Astrocyte (in vitro differentiated cells and primary cell): ENCODE results near the gene KERA. TPM values are rescaled to one million over a fixed set of nuclear protein-coding genes. Genes with fewer than 3 reads are reported as not detected.

ENCODE experiments used
- DNase-seq: peaks from one replicate; pipeline ENCODE4 v3.0.0-alpha.2; 2010; ENCODE audit warnings: low read depth
- FAIRE-seq: peaks from 2 replicates; lab custom pipeline; 2011; peaks lifted over from hg19 to GRCh38; lab: Jason Lieb, UNC
- H2AFZ ChIP-seq: 2 replicates; pipeline ENCODE4 v1.6.0; 2012; ENCODE audit warnings: low read depth, low read length, inconsistent platforms
- H3K27ac ChIP-seq: 2 replicates; pipeline ENCODE4 v1.5.1; 2011; ENCODE audit warnings: low read depth, low read length, inconsistent platforms
- H3K27me3 ChIP-seq: 2 replicates; pipeline ENCODE4 v1.6.0; 2011; ENCODE audit warnings: low read length, inconsistent platforms; ENCODE audit not compliant: insufficient read depth
- H3K36me3 ChIP-seq: 2 replicates; pipeline ENCODE4 v1.5.1; 2011; ENCODE audit warnings: low read length, inconsistent platforms; ENCODE audit not compliant: insufficient read depth
- H3K4me1 ChIP-seq: 2 replicates; pipeline ENCODE4 v1.5.1; 2011; ENCODE audit warnings: low read length, inconsistent platforms; ENCODE audit not compliant: insufficient read depth
- H3K4me2 ChIP-seq: 2 replicates; pipeline ENCODE4 v1.6.0; 2012; ENCODE audit warnings: low read length, inconsistent platforms
- H3K4me3 ChIP-seq: 2 replicates; pipeline ENCODE4 v1.5.1; 2011; ENCODE audit warnings: low read depth, mild to moderate bottlenecking, low read length, inconsistent platforms; ENCODE audit not compliant: insufficient read depth
- H3K79me2 ChIP-seq: 2 replicates; pipeline ENCODE4 v1.6.0; 2012; ENCODE audit warnings: mild to moderate bottlenecking, low read length, inconsistent platforms; ENCODE audit not compliant: insufficient read depth
- H3K9ac ChIP-seq: 2 replicates; pipeline ENCODE4 v1.6.0; 2012; ENCODE audit warnings: mild to moderate bottlenecking, low read length, inconsistent platforms
- H3K9me3 ChIP-seq: 2 replicates; pipeline ENCODE4 v1.5.1; 2012; ENCODE audit warnings: low read depth, mild to moderate bottlenecking, low read length, inconsistent platforms; ENCODE audit not compliant: insufficient read depth
- H4K20me1 ChIP-seq: 2 replicates; pipeline ENCODE4 v1.6.0; 2012; ENCODE audit warnings: low read length, inconsistent platforms; ENCODE audit not compliant: insufficient read depth
- H3K27ac Mint-ChIP-seq: one replicate; pipeline ENCODE4 v1.8.0; 2021; ENCODE audit warnings: mild to moderate bottlenecking, mixed read lengths; ENCODE audit not compliant: unreplicated experiment
- H3K27me3 Mint-ChIP-seq: one replicate; pipeline ENCODE4 v1.8.0; 2021; ENCODE audit warnings: low read depth, mixed read lengths; ENCODE audit not compliant: unreplicated experiment
- H3K36me3 Mint-ChIP-seq: one replicate; pipeline ENCODE4 v1.8.0; 2021; ENCODE audit warnings: low read depth, mixed read lengths; ENCODE audit not compliant: unreplicated experiment
- H3K4me1 Mint-ChIP-seq: one replicate; pipeline ENCODE4 v1.8.0; 2021; ENCODE audit warnings: low read depth, mixed read lengths; ENCODE audit not compliant: unreplicated experiment
- H3K4me3 Mint-ChIP-seq: one replicate; pipeline ENCODE4 v1.8.0; 2021; ENCODE audit warnings: mild to moderate bottlenecking, moderate library complexity, mixed read lengths; ENCODE audit not compliant: unreplicated experiment
- H3K9me3 Mint-ChIP-seq: one replicate; pipeline ENCODE4 v1.8.0; 2021; ENCODE audit warnings: mild to moderate bottlenecking, mixed read lengths; ENCODE audit not compliant: unreplicated experiment
- CTCF ChIP-seq: IDR thresholded peaks from 2 replicates; pipeline ENCODE4 v1.5.1; 2011; ENCODE audit warnings: low read depth, mild to moderate bottlenecking, inconsistent platforms, low read length, moderate library complexity; ENCODE audit not compliant: insufficient read depth
- EZH2 ChIP-seq: IDR thresholded peaks from 2 replicates; pipeline ENCODE4 v1.6.1; 2012; ENCODE audit warnings: mild to moderate bottlenecking, low read length, inconsistent platforms; ENCODE audit not compliant: insufficient read depth
- total RNA-seq: library from RNA; stranded (reverse); gene quantifications from 2 replicates; pipeline ENCODE4 v1.2.1, GENCODE V29; 2021

Gene KERA
- total RNA-seq, 1 donor from 2014 or later: not detected

GRCh38 chr12:91100906-91101305, 43.1 kb upstream of the KERA start:
- TF ChIP-seq CTCF: no peak
- TF ChIP-seq EZH2: no peak
- Histone ChIP-seq H3K9me3 (no peaks in the 10 kb centered on the region), H3K4me1 (peaks cover 24% of the 10 kb centered on the region), H3K27ac (peak overlapping the region; percentile 32), H3K79me2 (no peaks in the 10 kb centered on the region), H2AFZ (no peak overlapping the region), H3K27me3 (no peaks in the 10 kb centered on the region), H3K36me3 (no peaks in the 10 kb centered on the region), H4K20me1 (no peaks in the 10 kb centered on the region), H3K4me2 (no peak overlapping the region), H3K9ac (no peak overlapping the region), H3K4me3 (no peak overlapping the region)
- Mint-ChIP-seq H3K27ac (peak overlapping the region; percentile 71), H3K27me3 (no peaks in the 10 kb centered on the region), H3K4me1 (peaks cover 36% of the 10 kb centered on the region), H3K4me3 (no peak overlapping the region), H3K36me3 (peaks cover 7% of the 10 kb centered on the region), H3K9me3 (peaks cover 3% of the 10 kb centered on the region)
- FAIRE-seq (peak; percentile 26), DNase-seq (peak; percentile 84)

DNA sequence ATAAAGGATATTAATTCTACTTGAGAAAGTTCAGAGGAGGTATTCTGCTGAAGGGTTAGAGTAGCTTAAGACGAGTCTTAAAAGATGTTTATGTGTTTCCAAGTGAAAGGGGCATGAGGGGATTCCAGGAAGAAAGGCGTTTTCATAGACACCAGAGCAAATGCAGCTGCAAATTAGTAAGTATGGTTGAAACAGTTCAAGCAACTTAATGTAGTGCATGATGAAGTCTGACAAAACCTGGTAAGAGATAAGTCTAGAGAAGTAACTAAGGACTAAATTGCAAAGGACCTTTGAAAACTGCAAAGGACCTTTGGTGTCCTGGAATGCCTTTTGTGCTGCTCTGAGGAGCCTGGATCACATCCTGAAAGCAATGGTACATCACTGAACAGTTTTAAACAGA, 42.0 kb upstream of the KERA start:
- no peaks in the 10 kb centered on the region for H3K36me3 Mint-ChIP-seq
- DNase-seq (no peak), FAIRE-seq (no peak)
- H3K4me1 ChIP-seq: peaks cover 24% of the 10 kb centered on the region
- H2AFZ ChIP-seq: no peak overlapping the region
- H3K9me3 ChIP-seq: no peaks in the 10 kb centered on the region
- no peak overlapping the region for H3K9ac ChIP-seq
- no peak overlapping the region for H3K4me3 ChIP-seq
- no peaks in the 10 kb centered on the region for H4K20me1 ChIP-seq
- H3K4me1 Mint-ChIP-seq: peaks cover 39% of the 10 kb centered on the region
- H3K27me3 ChIP-seq: no peaks in the 10 kb centered on the region
- no peaks in the 10 kb centered on the region for H3K9me3 Mint-ChIP-seq
- no peaks in the 10 kb centered on the region for H3K36me3 ChIP-seq
- no peaks in the 10 kb centered on the region for H3K79me2 ChIP-seq
- peak overlapping the region; percentile 80 for H3K27ac Mint-ChIP-seq
- no peak overlapping the region for H3K4me2 ChIP-seq
- no peak for TF ChIP-seq CTCF
- no peak for TF ChIP-seq EZH2
- no peak overlapping the region for H3K4me3 Mint-ChIP-seq
- no peaks in the 10 kb centered on the region for H3K27me3 Mint-ChIP-seq
- no peak overlapping the region for H3K27ac ChIP-seq

GRCh38 chr12:91099341-91099740, 41.5 kb upstream of the KERA start:
- H3K4me3 ChIP-seq: no peak overlapping the region
- H3K4me2 ChIP-seq: peak overlapping the region; percentile 53
- no peaks in the 10 kb centered on the region for H3K27me3 Mint-ChIP-seq
- no peak overlapping the region for H3K9ac ChIP-seq
- no peaks in the 10 kb centered on the region for H3K9me3 ChIP-seq
- H3K27me3 ChIP-seq: no peaks in the 10 kb centered on the region
- no peaks in the 10 kb centered on the region for H3K9me3 Mint-ChIP-seq
- no peaks in the 10 kb centered on the region for H3K79me2 ChIP-seq
- peaks cover 44% of the 10 kb centered on the region for H3K4me1 Mint-ChIP-seq
- TF ChIP-seq CTCF: no peak
- TF ChIP-seq EZH2: no peak
- H3K27ac Mint-ChIP-seq: peak overlapping the region; percentile 80
- H2AFZ ChIP-seq: no peak overlapping the region
- no peak for DNase-seq
- H3K4me3 Mint-ChIP-seq: no peak overlapping the region
- H3K27ac ChIP-seq: peak overlapping the region; percentile 74
- H3K36me3 ChIP-seq: no peaks in the 10 kb centered on the region
- peaks cover 24% of the 10 kb centered on the region for H3K4me1 ChIP-seq
- H3K36me3 Mint-ChIP-seq: no peaks in the 10 kb centered on the region
- no peak for FAIRE-seq
- H4K20me1 ChIP-seq: no peaks in the 10 kb centered on the region
